Measurements from ENCODE around the gene KCNMA1.

The KCNMA1 gene

DNA sequence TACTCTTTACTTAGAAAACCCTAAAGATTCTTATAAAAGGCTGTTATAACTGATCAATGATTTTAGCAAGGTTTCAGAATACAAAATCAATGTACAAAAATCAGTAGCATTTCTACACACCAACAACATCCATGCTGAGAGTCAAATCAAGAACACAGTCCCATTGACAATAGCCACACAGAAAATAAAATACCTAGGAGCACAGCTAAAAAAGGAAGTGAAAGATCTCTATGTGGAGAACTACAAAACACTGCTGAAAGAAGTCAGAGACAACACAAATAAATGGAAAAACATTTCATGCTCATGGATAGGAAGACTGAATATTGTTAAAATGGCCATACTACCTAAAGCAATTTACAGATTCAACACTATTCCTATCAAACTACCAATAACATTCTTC lies 427.0 kb downstream of the KCNMA1 start:
- DNase-seq (ENCODE audit: low spot score): no peak

DNA sequence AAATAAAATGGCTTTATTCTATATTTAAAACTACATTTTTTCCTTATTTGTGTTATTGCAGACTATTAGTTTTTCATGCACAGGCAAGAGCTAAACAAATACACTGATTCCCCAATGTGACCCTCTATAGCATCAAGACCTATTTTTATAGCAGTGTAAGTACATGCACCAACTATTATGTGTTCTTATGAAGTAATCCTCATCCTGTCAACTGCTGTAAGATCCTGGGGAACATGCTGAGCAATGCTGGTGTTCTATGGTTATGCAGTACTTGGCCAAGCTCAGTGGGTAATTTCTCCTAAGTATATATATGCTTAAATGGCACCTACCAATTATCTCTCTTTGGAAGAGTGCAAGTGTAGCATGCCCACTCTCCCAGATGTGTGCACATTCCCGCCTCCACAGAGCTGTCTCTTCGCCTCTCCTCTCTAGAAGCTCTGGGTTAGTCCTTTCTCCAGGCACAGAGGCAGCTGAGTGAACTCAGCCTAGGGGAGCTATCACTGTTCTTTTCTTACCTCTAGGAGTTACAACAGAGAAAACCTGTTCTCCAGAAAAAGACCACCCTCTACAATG lies 428.8 kb downstream of the KCNMA1 start:
- DNase-seq (ENCODE audit: low spot score): no peak

DNA sequence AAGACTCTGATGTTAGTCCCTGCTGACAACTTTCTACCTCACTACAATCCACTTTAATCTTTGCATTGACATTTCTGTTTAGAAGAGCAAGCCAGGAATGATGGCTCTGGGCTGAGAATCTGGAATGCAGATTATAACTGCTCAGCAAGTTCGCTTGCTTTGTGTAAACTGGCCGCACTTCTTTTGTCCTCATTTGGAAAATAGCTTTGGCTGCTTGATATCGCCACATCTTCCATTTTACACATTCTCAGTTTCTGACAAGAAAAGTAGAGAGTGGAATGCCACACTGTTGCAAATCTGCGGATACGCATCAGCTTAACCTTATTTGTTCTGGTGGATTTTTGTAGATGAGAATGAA lies 429.8 kb downstream of the KCNMA1 start:
- no peak for DNase-seq (ENCODE audit: low spot score)

DNA sequence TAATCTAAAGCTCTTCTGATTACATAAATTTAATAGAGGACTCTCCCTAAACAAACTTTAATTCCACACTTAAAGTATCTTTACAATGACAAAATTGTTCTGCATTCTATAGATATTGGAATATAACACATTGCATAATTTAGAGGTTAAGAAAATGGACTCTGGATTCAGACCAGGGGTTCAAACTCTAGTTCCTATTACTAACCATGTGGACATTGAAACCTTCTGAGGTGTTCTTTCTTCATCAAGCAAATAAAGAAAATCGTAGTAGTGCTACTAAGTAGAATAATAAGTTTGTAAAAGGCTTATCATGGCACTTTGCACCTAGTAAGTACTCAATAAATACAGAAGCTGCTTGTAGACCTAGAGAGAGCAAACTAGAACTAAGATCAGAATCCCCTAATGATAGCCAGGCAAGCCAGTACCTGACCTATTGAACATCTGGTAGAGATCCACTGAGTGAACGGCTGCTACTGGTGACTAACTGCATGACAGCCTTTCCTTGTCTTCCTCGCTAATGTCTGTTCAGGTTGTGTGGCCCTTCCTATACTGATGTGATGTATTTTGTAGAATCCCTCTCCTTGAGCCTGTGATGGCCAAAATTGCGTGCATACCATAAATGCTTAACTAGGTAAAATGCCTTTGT lies 430.3 kb downstream of the KCNMA1 start:
- no peak for DNase-seq (ENCODE audit: low spot score)

DNA sequence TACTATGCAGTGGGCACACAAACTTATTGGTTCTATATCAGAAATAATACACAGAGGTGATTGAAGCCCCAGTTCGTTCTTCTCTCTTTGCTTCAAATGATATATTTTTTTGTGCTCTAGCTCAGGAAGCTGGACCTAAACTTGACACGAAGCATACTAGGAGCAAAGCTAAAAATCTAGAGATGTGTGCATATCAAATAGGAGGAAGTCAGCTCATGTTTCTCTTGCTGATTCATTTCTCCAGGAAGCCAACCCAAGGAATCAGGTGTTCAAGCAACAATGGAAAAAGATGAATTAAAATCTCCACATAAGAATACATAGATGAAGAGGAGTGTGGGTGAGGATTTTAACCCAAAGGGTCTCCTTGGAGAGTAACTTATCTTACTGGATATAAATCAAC lies 432.5 kb downstream of the KCNMA1 start:
- DNase-seq (ENCODE audit: low spot score): no peak

DNA sequence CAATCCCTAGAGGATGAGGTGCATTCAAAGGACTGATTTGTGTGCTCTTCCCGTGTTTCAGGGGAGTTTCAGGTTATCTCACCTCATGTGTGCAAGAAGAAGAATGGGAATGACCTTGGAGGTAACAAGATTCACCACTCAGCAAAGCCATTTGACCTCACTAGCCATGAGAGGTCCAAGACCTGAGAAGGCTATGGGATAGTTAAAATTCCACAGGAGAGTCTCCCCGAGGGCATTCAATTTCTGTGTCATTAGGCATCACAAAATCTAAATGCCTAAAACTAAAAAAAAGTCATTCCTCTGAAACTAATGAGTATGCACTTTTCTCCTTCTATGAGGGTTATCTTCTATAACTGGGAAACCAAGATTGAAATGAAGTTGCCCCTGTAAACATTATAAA lies 433.4 kb downstream of the KCNMA1 start:
- DNase-seq (ENCODE audit: low spot score): no peak

DNA sequence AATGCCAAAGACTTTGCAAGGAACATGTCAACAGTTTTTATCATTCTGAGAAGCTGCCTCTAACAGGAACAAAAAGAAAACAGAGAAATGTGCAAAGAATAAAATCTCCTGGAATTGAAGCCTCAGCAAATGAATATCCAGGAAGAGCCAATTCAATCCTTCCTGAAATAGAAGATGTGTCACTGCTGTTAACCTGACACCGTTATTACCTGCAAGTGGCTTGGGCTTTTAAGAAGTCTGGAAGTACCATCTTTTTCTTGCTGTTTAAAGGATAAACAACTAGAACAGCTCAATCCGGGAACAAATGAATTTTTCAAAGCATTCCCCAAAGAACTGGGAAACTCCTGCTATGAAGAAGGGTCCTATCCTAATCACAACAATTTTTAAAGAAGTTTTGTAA lies 434.8 kb downstream of the KCNMA1 start:
- no peak for DNase-seq (ENCODE audit: low spot score)

DNA sequence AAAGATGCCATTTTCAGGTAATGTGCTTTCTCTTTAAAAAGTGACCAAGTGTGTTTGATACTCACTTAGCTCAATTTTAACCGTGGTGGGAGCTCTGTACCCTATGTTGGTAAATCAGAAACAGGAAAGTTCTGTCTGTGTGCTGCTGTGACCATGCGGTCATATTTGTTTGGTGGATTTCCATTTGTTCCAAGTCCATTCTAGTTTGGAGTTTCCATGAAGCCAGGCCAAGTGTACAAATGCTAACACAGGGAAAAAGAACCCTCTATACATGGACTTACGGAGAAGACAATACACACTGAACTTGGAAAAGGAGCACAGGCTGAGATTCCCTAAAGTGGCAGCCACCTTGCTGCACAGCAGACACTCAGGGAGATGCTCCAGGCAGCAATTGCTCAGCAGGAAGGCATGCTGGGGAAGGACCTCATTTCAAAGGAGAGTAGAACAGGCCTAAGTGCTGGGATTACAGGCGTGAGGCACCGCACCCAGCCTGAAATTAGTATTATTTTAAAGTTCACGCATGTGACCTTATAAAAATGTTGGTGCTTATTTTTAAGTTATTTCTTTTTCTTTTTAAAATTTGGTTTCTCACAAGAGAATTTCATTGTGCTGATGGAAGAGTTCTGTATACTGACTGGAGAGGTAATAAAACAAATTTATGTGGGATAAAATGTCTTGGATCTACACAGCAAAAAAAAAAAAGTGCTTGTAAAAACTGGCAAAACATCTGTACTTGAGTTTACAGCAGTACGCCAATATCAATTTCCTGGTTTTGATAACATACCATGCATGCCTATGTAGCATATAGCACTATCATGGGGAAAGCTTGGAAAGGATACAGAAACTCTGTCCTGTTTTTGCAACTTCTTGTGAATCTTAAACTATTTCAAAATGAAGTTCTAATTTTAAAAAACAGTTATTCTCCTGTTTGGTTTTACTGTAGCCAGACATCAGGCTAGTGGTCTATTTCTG lies 436.2 kb downstream of the KCNMA1 start:
- DNase-seq (ENCODE audit: low spot score): no peak

DNA sequence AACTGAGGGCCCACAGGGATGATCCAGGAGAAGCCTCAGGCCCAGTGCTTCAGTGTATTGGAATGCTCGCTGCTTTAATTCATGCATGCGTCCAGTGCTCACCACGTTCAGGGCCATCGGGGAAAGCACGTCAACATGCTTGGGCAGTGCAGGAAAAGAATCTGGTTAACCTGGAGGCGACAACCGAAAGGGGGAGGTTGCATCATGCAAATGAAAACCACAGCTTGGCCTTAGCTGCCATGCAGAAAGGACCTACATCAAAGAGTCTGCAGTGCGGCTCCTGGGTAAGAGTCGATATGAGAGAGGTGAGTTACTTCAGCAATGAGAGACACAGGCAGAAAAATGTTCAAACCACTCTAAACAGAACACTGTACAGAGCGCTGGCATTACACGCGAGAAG lies 440.1 kb downstream of the KCNMA1 start:
- no peak for DNase-seq (ENCODE audit: low spot score)

DNA sequence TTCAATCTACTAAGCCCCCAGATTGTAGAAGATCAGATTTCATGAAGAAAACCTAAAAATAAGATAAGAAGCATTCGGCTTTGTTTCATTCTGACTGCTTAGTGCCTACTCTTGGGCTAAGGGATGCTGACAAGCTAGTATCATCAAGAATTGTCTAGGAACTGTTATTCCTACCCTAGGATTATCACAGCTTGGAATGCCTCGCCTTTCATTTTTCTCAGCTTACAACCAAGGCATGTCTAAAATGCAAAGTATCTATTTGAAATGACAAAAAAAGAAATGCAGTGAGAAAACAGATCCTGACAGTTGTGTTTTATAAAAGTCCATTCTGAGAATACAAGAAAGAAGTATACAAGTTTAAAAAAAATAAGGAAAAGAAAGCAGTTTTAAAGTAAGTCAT lies 441.0 kb downstream of the KCNMA1 start:
- no peak for DNase-seq (ENCODE audit: low spot score)

DNA sequence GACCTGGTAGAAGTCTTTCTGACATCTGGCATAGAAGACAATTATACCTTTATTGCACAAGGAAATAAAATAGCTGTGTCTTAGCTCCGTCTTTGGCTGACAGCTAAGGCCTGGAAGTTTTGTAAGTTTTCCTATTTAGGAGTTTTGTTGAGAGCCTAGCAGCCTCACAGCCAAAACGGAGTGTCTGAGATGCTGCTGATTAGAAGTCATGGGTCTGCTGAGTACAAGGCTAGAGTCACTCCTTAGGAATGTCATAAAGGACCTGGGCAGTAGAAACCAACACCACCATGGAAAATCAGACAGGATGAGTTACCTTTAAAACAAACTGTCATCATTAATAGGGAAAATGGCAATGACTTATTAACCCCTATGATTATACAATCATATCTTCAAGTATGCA lies 442.5 kb downstream of the KCNMA1 start:
- peak; percentile 62 for DNase-seq (ENCODE audit: low spot score)

DNA sequence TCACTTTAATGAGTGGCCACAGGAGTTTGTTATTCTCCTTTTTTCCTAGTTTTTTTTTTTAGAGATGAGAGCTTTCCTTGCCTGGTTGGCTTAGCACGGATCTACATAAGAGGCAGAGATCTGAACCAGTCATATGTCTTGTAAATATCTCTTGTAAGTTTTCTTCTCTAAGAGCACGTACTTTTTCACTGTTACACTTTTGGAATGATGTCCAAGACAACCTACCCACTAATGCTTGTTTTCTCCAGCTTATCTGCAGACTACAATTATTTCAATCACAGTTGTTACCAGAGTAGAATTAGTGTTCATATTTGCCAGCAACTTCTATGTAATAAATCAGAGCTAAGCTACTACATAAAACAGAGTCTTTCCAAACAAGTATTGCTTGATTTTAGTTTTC lies 444.6 kb downstream of the KCNMA1 start:
- no peak for DNase-seq (ENCODE audit: low spot score)

DNA sequence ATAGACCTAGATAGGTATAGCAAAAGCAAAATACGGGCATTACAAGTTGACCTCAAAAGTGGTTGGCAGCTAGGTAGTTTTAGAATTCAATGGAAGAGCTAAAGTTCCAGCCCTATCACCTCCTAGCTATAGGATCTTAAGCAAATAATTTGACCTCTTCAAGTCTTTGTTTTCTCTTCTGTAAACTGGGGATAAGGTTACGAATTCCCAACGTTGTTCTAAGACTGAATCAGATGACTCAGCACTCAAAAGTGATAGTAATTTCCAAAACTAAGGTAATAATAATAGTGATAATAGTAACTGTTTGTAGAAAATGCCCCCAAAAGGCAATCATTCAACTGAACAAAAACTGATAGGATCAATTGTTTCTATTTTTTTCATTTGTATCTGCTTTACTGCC lies 445.2 kb downstream of the KCNMA1 start:
- no peak for DNase-seq (ENCODE audit: low spot score)

DNA sequence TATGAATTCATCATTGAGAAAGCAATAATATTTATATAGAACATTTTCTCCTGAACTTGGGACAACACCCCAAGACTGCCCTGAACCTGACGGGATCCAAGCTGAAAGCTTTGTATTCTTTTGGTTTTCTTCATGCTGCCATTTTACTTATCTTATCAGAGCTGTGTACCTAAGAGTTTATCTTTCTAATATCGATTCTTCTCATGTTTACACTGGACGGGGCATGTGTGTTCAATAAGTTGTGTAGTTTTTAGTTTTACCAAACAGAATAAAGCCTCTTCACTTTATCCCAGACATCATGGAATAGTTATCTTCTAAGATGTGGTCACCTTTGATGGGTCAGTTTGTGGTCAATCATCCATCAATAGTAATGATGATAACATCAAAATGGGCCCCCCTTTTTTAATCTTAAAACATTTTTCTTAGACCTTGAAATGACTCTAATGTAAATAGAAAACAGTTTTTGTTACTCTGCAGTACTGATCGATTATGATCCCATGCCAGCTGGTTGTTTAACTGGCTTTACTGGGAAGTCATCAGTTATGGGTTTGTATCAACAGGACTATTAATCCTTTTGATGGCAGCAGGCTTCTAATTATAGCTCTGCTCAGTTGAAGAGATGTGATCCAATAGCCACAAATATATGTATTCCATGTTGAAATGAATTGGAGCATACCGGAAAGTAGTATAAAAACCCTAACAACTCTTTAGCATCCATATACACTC lies 446.1 kb downstream of the KCNMA1 start:
- no peak for DNase-seq (ENCODE audit: low spot score)

DNA sequence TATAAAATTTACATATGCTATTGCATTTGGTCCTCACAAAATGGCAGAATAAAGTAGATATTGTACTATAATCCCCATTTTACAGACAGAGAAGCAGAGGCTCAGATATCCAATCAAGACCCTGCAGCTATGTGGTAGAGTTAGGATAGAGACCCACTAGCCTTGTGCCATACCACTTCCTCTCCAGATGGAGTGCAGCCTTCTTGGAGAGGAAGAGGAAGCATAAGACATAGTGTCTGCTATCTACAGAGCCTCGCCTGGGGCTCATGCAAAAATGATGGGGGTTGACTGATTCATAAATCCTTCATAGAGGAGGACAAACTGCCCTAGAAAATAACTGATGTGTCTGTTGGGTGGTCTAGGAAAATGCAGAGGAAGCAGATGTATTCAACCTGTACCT lies 447.3 kb downstream of the KCNMA1 start:
- DNase-seq (ENCODE audit: low spot score): no peak

DNA sequence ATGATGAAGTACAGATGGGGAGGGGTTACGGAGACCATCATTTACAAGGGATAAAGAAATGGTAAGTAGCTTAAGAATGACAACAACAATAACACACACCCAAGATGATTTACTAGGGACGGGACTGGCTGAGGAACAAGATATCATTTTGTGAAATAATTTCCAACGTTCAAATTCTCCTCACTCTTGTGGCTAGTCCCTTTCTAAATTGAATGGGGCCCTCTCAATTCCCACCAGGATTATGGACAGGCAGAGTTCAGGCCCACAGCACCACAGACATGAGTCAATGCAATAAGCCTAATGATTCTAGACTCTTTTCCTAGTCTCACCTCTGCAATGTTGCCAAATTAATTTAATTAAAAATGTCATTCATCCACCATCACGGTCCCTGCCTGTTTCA lies 448.1 kb downstream of the KCNMA1 start:
- no peak for DNase-seq (ENCODE audit: low spot score)

DNA sequence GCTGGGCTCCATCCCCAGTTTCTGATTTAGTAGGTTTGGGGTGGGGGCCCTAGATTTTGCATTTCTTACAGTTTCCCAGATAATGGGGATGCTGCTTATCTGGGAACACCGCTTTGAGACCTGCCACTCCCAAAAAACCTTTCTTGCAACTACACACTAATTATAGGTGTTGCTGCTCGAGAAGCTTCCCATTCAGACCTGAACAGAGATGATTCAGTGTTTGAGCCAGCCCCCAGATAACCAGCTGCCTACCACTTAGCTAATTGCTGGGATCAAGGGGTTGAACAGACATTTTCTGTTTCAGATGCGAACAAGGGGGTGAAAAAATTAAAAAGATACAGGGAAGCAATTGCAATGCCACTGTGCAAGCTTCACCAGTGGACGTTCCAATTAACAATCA lies 448.5 kb downstream of the KCNMA1 start:
- no peak for DNase-seq (ENCODE audit: low spot score)

DNA sequence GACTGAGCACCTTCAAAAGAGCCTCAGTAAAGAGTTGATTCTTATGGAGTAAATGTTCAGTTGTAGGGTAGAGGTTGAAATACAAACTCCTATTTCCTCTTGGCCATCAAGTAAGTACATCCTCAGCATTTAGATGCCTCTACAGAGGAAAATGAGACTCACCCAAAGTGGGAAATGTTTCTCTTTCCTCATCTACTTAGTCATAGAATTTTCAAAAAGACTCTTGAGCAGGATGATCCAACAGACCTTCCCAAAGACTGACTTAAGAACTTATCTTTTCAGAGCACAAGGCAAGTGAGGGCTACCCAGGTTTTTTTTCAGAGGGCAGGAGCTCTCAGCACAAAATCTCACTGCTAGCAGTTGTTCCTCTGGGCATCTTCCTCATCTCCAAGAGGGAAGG lies 449.1 kb downstream of the KCNMA1 start:
- DNase-seq (ENCODE audit: low spot score): no peak

DNA sequence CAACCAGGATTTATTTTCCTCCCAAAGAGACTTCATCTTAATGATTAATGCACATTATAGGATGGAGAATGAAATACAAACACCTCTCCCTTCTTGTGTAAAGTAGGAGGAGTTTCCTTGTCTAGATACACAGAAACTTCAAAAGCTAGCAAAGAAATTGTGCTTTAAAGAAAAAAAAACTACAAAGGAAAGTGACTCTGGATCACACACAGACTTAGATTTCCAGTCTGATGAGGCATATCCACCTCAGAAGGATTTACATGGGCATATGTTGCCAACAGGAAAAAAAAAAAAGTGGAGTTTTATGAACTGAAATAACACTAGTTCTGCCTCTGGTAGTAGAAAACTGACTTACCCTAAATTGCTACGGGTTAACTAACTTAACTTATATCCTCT lies 449.6 kb downstream of the KCNMA1 start:
- DNase-seq (ENCODE audit: low spot score): no peak

DNA sequence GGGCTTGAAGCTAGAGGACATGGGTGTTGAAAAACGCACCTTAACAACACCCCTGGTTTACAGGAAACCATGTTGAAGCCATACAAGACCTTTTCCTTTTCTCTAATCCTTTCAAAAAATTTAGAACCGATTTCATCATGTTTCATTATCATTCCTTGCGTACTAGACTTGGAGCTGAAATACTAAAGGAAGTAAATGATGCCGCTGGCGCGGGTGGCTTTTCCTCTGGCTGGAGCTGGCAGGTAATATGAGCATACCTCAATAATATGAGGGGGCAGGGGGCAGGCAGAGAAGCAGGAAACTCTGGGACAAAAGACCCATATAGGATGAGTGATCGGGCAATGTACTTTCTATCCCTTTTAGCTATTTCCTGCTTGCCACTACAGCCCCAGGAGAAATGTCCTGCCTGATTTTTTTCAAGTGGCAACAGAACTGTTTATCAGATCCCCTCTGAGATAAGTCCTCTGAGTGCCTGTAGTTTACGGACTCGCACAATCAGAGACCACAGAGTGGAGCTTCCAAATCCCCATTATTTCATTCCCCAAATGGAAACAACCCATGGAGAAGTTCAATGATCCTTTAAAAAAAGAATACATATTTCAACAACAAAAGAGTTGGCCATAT lies 450.1 kb downstream of the KCNMA1 start:
- no peak for DNase-seq (ENCODE audit: low spot score)

DNA sequence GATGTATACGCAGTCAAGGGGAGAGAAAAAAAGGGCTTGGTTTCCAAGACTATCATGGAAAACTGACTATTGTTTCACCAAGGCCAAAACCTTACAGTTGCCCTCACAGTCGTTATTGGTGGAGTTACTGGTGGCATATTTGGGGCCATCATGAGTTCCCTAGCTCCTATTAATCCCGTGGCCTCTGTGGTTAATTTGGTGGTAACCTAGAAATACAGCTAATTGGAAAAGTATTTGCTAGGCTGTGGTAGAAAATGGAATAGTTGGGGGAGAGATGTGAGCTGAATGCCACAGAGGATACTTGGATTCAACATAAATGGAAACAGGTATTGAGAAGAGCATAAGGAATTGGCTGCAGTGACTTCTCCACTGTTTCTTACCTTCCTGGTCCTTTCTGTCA lies 450.7 kb downstream of the KCNMA1 start:
- DNase-seq (ENCODE audit: low spot score): no peak

DNA sequence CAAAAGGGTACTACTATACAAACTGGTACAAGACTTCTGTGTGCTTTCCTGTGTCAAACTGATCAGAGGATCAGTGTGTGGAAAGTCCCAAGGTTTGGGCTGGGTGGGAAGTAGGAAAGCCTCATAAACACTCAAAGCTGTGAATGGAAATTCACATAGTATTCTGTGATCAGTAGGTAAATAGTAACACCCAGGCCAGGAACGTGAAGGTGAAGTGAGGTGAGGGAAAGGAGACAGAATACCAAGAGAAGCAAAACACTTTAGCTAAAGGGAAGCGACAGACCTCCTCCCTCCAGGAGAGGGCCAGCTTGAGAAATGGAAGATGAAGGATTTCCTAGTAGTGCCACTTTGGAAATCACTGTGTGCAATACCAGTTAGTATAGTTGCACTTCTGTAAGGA lies 451.9 kb downstream of the KCNMA1 start:
- no peak for DNase-seq (ENCODE audit: low spot score)
